Measurements from ENCODE around the gene PPARD. TPM values are rescaled to one million over a fixed set of nuclear protein-coding genes. Genes with fewer than 3 reads are reported as not detected.
"Not testable (repeated sequence)": the region's sequence is repeated elsewhere in the genome, so short reads cannot be mapped to it uniquely, and the experiment has no call there.

Gene PPARD
- total and polyA plus RNA-seq, 4 donors: 5.9 to 27.7 (median 20.8) TPM

DNA sequence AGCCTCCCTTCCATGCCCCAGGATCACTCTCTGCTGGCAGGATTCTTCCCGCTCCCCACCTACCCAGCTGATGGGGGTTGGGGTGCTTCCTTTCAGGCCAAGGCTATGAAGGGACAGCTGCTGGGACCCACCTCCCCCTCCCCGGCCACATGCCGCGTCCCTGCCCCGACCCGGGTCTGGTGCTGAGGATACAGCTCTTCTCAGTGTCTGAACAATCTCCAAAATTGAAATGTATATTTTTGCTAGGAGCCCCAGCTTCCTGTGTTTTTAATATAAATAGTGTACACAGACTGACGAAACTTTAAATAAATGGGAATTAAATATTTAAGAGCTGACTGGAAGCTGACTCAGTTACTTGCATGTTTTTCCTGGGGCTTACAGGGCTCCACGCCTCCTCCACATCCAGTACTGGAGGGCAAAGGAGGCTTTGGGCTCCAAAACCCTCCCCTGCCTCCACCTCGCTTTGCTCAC lies 85.5 kb downstream of the PPARD start:
- DNase-seq (no peak), ATAC-seq (ENCODE audit: low FRiP score) (no peak)
- no peaks in the 10 kb centered on the region for H3K27me3 ChIP-seq (ENCODE audit: control insufficient read depth in 1 of 2, insufficient read depth in 2 of 2, low read length in 1 of 2)
- no peak overlapping the region for H3K4me3 ChIP-seq (ENCODE audit: low read length in 2 of 2)
- H3K9me3 ChIP-seq (ENCODE audit: control insufficient read depth, low read length): peaks cover 4% of the 10 kb centered on the region
- WGBS, 2 donors: 44 to 56% methylated on average over 9 of the region's 9 CpGs
- peaks cover 0 to 8% of the 10 kb centered on the region in 2 donors for H3K36me3 ChIP-seq (ENCODE audit: control insufficient read depth in 1 of 2, insufficient read depth in 2 of 2, low read length in 1 of 2)
- no peak overlapping the region for H3K27ac ChIP-seq (ENCODE audit: low read depth in 1 of 2, low read length in 2 of 2)
- no peaks in the 10 kb centered on the region for H3K4me1 ChIP-seq (ENCODE audit: control insufficient read depth in 1 of 2, insufficient read depth in 2 of 2, low read length in 2 of 2)
- intact Hi-C loops (cut with DNase I): no loop called here

- H3K4me1 ChIP-seq (ENCODE audit: control insufficient read depth in 1 of 2, insufficient read depth in 2 of 2, low read length in 2 of 2): no peaks in the 10 kb centered on the region
- DNase-seq (no peak), ATAC-seq (ENCODE audit: low FRiP score) (no peak)
- 85 to 87% methylated on average over 10 of the region's 10 CpGs for WGBS, 2 donors
- intact Hi-C loops (cut with DNase I): no loop called here
- H3K9me3 ChIP-seq (ENCODE audit: control insufficient read depth, low read length): peaks cover 4% of the 10 kb centered on the region
- peaks cover 0 to 8% of the 10 kb centered on the region in 2 donors for H3K36me3 ChIP-seq (ENCODE audit: control insufficient read depth in 1 of 2, insufficient read depth in 2 of 2, low read length in 1 of 2)
- H3K4me3 ChIP-seq (ENCODE audit: low read length in 2 of 2): no peak overlapping the region
- no peaks in the 10 kb centered on the region for H3K27me3 ChIP-seq (ENCODE audit: control insufficient read depth in 1 of 2, insufficient read depth in 2 of 2, low read length in 1 of 2)
- H3K27ac ChIP-seq (ENCODE audit: low read depth in 1 of 2, low read length in 2 of 2): no peak overlapping the region
Measured at GRCh38 chr6:35428421-35429149, 86.2 kb downstream of the PPARD start.

DNA sequence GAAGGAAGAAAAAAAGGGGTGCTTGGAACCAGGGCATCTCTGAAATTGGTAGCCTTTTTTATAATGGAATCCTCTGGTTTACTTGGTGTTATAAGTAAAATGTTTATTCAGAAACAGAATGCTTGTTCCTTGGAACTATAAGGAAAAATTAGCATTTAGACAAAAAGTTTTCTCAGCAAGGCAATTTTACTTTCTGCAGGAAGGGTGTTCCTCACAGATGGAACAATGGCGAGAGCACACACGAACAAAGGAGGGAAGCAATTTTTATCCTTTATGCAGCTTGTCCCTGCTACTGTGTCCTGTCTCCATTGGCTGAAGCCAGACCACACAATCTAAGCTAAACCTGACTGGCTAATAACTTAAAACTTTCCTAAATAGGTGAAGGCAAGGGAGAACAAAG lies 87.1 kb downstream of the PPARD start:
- DNase-seq (no peak), ATAC-seq (ENCODE audit: low FRiP score) (no peak)
- peaks cover 0 to 3% of the 10 kb centered on the region in 2 donors for H3K36me3 ChIP-seq (ENCODE audit: control insufficient read depth in 1 of 2, insufficient read depth in 2 of 2, low read length in 1 of 2)
- H3K4me1 ChIP-seq (ENCODE audit: control insufficient read depth in 1 of 2, insufficient read depth in 2 of 2, low read length in 2 of 2): no peaks in the 10 kb centered on the region
- WGBS, 2 donors: 97 to 98% methylated on average over 2 of the region's 2 CpGs
- H3K27me3 ChIP-seq (ENCODE audit: control insufficient read depth in 1 of 2, insufficient read depth in 2 of 2, low read length in 1 of 2): no peaks in the 10 kb centered on the region
- intact Hi-C loops (cut with DNase I): no loop called here
- no peak overlapping the region for H3K27ac ChIP-seq (ENCODE audit: low read depth in 1 of 2, low read length in 2 of 2)
- peaks cover 4% of the 10 kb centered on the region for H3K9me3 ChIP-seq (ENCODE audit: control insufficient read depth, low read length)
- H3K4me3 ChIP-seq (ENCODE audit: low read length in 2 of 2): no peak overlapping the region

DNA sequence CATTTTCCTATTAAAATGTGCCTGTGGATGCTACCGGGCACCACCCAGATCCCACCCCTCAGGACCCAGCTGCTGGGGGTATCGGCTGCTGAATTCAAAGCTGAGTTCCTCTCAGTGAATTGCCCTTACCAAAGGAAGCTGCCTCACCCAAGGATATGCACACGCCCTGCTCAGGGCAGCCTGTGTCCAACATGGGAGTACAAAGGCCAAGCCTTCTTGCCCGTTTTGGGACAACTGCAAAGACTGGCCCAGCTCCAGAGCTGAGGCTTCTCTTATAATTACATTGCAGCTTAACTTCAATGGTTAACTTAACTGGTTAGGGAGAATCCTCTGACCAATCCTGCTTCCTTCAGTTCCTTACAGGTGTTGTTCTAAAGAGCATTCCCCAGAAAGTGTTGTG lies 89.9 kb downstream of the PPARD start:
- no peak for ATAC-seq (ENCODE audit: low FRiP score)
- 65 to 70% methylated on average over 4 of the region's 4 CpGs for WGBS, 2 donors
- H3K4me3 ChIP-seq (ENCODE audit: low read length in 2 of 2): no peak overlapping the region

GRCh38 chr6:35432702-35433101 lies 90.3 kb downstream of the PPARD start:
- H3K36me3 ChIP-seq (ENCODE audit: control insufficient read depth in 1 of 2, insufficient read depth in 2 of 2, low read length in 1 of 2); H3K9me3 ChIP-seq (ENCODE audit: control insufficient read depth, low read length); DNase-seq; ATAC-seq (ENCODE audit: low FRiP score); intact Hi-C loops (cut with DNase I); H3K4me1 ChIP-seq (ENCODE audit: control insufficient read depth in 1 of 2, insufficient read depth in 2 of 2, low read length in 2 of 2); H3K27me3 ChIP-seq (ENCODE audit: control insufficient read depth in 1 of 2, insufficient read depth in 2 of 2, low read length in 1 of 2); H3K27ac ChIP-seq (ENCODE audit: low read depth in 1 of 2, low read length in 2 of 2); H3K4me3 ChIP-seq (ENCODE audit: low read length in 2 of 2): not testable (repeated sequence)
- 69 to 71% methylated on average over 3 of the region's 3 CpGs for WGBS, 2 donors

More for the DNA sequence above, 89.9 kb downstream of the PPARD start:
- H3K27me3 ChIP-seq (ENCODE audit: control insufficient read depth in 1 of 2, insufficient read depth in 2 of 2, low read length in 1 of 2): no peaks in the 10 kb centered on the region
- no peak overlapping the region for H3K27ac ChIP-seq (ENCODE audit: low read depth in 1 of 2, low read length in 2 of 2)
- no peaks in the 10 kb centered on the region for H3K4me1 ChIP-seq (ENCODE audit: control insufficient read depth in 1 of 2, insufficient read depth in 2 of 2, low read length in 2 of 2)
- no peaks in the 10 kb centered on the region for H3K36me3 ChIP-seq (ENCODE audit: control insufficient read depth in 1 of 2, insufficient read depth in 2 of 2, low read length in 1 of 2)
- H3K9me3 ChIP-seq (ENCODE audit: control insufficient read depth, low read length): peaks cover 4% of the 10 kb centered on the region
- no peak for DNase-seq
- intact Hi-C loops (cut with DNase I): no loop called here

GRCh38 chr6:35435074-35435837 lies 92.9 kb downstream of the PPARD start:
- whole genome bisulfite sequencing, 2 donors: 63 to 67% methylated on average over 16 of the region's 16 CpGs
- Histone ChIP-seq H3K36me3 (ENCODE audit: control insufficient read depth in 1 of 2, insufficient read depth in 2 of 2, low read length in 1 of 2) (no peaks in the 10 kb centered on the region), H3K27ac (ENCODE audit: low read depth in 1 of 2, low read length in 2 of 2) (no peak overlapping the region), H3K9me3 (ENCODE audit: control insufficient read depth, low read length) (no peaks in the 10 kb centered on the region), H3K4me1 (ENCODE audit: control insufficient read depth in 1 of 2, insufficient read depth in 2 of 2, low read length in 2 of 2) (no peaks in the 10 kb centered on the region), H3K27me3 (ENCODE audit: control insufficient read depth in 1 of 2, insufficient read depth in 2 of 2, low read length in 1 of 2) (no peaks in the 10 kb centered on the region), H3K4me3 (ENCODE audit: low read length in 2 of 2) (no peak overlapping the region)
- DNase-seq: no peak
- ATAC-seq (ENCODE audit: low FRiP score): no peak
- intact Hi-C loops (cut with DNase I): no loop called here

- WGBS, 2 donors: 91 to 92% methylated on average over 8 of the region's 8 CpGs
- Histone ChIP-seq H3K27ac (ENCODE audit: low read depth in 1 of 2, low read length in 2 of 2) (no peak overlapping the region), H3K36me3 (ENCODE audit: control insufficient read depth in 1 of 2, insufficient read depth in 2 of 2, low read length in 1 of 2) (no peaks in the 10 kb centered on the region), H3K4me1 (ENCODE audit: control insufficient read depth in 1 of 2, insufficient read depth in 2 of 2, low read length in 2 of 2) (no peaks in the 10 kb centered on the region), H3K4me3 (ENCODE audit: low read length in 2 of 2) (no peak overlapping the region), H3K9me3 (ENCODE audit: control insufficient read depth, low read length) (no peaks in the 10 kb centered on the region), H3K27me3 (ENCODE audit: control insufficient read depth in 1 of 2, insufficient read depth in 2 of 2, low read length in 1 of 2) (no peaks in the 10 kb centered on the region)
- no peak for ATAC-seq (ENCODE audit: low FRiP score)
- intact Hi-C loops (cut with DNase I): no loop called here
- DNase-seq: no peak
Measured at GRCh38 chr6:35436071-35436857, 93.9 kb downstream of the PPARD start.

- H3K27ac ChIP-seq (ENCODE audit: low read depth in 1 of 2, low read length in 2 of 2); DNase-seq; H3K9me3 ChIP-seq (ENCODE audit: control insufficient read depth, low read length); ATAC-seq (ENCODE audit: low FRiP score); H3K4me1 ChIP-seq (ENCODE audit: control insufficient read depth in 1 of 2, insufficient read depth in 2 of 2, low read length in 2 of 2); H3K4me3 ChIP-seq (ENCODE audit: low read length in 2 of 2); H3K27me3 ChIP-seq (ENCODE audit: control insufficient read depth in 1 of 2, insufficient read depth in 2 of 2, low read length in 1 of 2); H3K36me3 ChIP-seq (ENCODE audit: control insufficient read depth in 1 of 2, insufficient read depth in 2 of 2, low read length in 1 of 2); intact Hi-C loops (cut with DNase I): not testable (repeated sequence)
- 97% methylated on average over 7 of the region's 7 CpGs for WGBS, 2 donors
Measured at GRCh38 chr6:35438378-35439065, 96.2 kb downstream of the PPARD start.

Data from aorta (tissue), 5 donors.